HEK293T (cell line): ENCODE data around the gene TTLL11.

Source experiments
- CTCF ChIA-PET: fragments of 350-600 bp; formaldehyde crosslinking; extraction: SDS; loops from one replicate; lab custom pipeline; 2021; ENCODE audit warnings: antibody characterized with exemption, inconsistent platforms; lab: Yijun Ruan, JAX
- POLR2A ChIA-PET: fragments of 350-600 bp; formaldehyde crosslinking; extraction: SDS; loops from one replicate; lab custom pipeline; 2020; ENCODE audit warnings: antibody characterized with exemption, inconsistent platforms; lab: Yijun Ruan, JAX
- DNase-seq: peaks from one replicate; pipeline ENCODE4 v3.0.0; 2012; ENCODE audit warnings: mixed read lengths; ENCODE audit errors: extremely low spot score
- ARNT ChIP-seq: fragments of 450-650 bp; IDR thresholded peaks from 2 replicates; pipeline ENCODE4 v1.6.1; 2017; ENCODE audit warnings: mild to moderate bottlenecking
- BHLHE40 ChIP-seq: fragments of 450-650 bp; IDR thresholded peaks from 2 replicates; pipeline ENCODE4 v1.6.1; 2016; ENCODE audit warnings: mild to moderate bottlenecking, moderate library complexity, borderline replicate concordance
- CTBP1 ChIP-seq: fragments of 450-650 bp; IDR thresholded peaks from 2 replicates; pipeline ENCODE4 v1.6.1; 2016; ENCODE audit warnings: borderline replicate concordance
- ELF4 ChIP-seq: fragments of 450-650 bp; IDR thresholded peaks from 2 replicates; pipeline ENCODE4 v1.6.1; 2017; ENCODE audit warnings: antibody characterized with exemption
- FOXA1 ChIP-seq: fragments of 450-650 bp; IDR thresholded peaks from 2 replicates; pipeline ENCODE4 v1.6.1; 2016; ENCODE audit warnings: mild to moderate bottlenecking
- FOXK2 ChIP-seq: fragments of 450-650 bp; IDR thresholded peaks from 2 replicates; pipeline ENCODE4 v1.6.1; 2016; ENCODE audit warnings: mild to moderate bottlenecking
- FOXM1 ChIP-seq: fragments of 450-650 bp; IDR thresholded peaks from 2 replicates; pipeline ENCODE4 v1.6.1; 2017; ENCODE audit warnings: mild to moderate bottlenecking, borderline replicate concordance
- HDGF ChIP-seq: fragments of 450-650 bp; IDR thresholded peaks from 2 replicates; pipeline ENCODE4 v1.6.1; 2017; ENCODE audit warnings: antibody characterized with exemption, borderline replicate concordance
- L3MBTL2 ChIP-seq: fragments of 450-650 bp; conservative IDR thresholded peaks from 2 replicates; pipeline ENCODE4 v1.6.1; 2016; ENCODE audit warnings: mild to moderate bottlenecking
- LEF1 ChIP-seq: fragments of 450-650 bp; IDR thresholded peaks from 2 replicates; pipeline ENCODE4 v1.6.1; 2017; ENCODE audit warnings: mild to moderate bottlenecking, borderline replicate concordance
- NFRKB ChIP-seq: fragments of 450-650 bp; IDR thresholded peaks from 2 replicates; pipeline ENCODE4 v1.6.1; 2016; ENCODE audit warnings: mild to moderate bottlenecking, moderate library complexity
- SP1 ChIP-seq: fragments of 450-650 bp; IDR thresholded peaks from 2 replicates; pipeline ENCODE4 v1.6.1; 2017
- SUZ12 ChIP-seq: fragments of 450-650 bp; IDR thresholded peaks from 2 replicates; pipeline ENCODE4 v1.6.1; 2016; ENCODE audit warnings: mild to moderate bottlenecking
- TARDBP ChIP-seq: fragments of 450-650 bp; IDR thresholded peaks from 2 replicates; pipeline ENCODE4 v1.6.1; 2016
- ZNF384 ChIP-seq: fragments of 450-650 bp; IDR thresholded peaks from 2 replicates; pipeline ENCODE4 v1.6.1; 2016
- TF ChIP-seq, protein P1 (sequence below): fragments of 450-650 bp; IDR thresholded peaks from 2 replicates; pipeline ENCODE4 v1.6.1; 2016

Gene TTLL11

DNA sequence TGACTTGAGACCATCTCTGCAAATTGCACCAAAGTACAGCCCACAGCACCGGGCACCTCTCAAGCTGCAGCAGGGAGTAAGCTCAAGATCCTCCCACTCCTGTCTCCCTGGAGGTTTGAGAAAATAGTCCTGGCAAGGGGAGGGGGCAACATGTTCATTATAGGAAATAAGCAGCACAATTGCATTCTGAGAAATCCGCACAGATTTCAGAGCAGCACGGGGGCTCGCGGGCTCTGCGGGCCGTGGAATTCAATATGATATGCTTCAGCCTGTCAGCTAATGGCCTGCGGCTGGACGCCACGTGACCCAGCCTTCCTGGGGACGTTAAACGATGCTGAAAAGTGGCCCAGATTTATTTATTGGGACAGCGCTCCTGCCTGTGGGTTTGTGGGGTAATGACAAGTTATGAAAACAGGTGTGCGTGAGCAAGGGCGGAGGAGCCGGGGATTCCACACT is 285.3 kb downstream of the TTLL11 start:
- ChIA-PET POLR2A (no interaction called here), CTCF (no interaction called here)
- TF ChIP-seq TARDBP, result no peak
- no peak for TF ChIP-seq CTBP1
- no peak for TF ChIP-seq ARNT
- no peak for TF ChIP-seq HDGF
- no peak for TF ChIP-seq LEF1
- TF ChIP-seq FOXA1, result no peak
- no peak for TF ChIP-seq NFRKB
- TF ChIP-seq L3MBTL2, result no peak
- TF ChIP-seq ELF4, result no peak
- TF ChIP-seq, protein P1, sequence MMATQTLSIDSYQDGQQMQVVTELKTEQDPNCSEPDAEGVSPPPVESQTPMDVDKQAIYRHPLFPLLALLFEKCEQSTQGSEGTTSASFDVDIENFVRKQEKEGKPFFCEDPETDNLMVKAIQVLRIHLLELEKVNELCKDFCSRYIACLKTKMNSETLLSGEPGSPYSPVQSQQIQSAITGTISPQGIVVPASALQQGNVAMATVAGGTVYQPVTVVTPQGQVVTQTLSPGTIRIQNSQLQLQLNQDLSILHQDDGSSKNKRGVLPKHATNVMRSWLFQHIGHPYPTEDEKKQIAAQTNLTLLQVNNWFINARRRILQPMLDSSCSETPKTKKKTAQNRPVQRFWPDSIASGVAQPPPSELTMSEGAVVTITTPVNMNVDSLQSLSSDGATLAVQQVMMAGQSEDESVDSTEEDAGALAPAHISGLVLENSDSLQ, result no peak
- no peak for TF ChIP-seq FOXK2
- TF ChIP-seq BHLHE40, result no peak
- no peak for TF ChIP-seq SP1
- no peak for TF ChIP-seq FOXM1
- no peak for DNase-seq

DNA sequence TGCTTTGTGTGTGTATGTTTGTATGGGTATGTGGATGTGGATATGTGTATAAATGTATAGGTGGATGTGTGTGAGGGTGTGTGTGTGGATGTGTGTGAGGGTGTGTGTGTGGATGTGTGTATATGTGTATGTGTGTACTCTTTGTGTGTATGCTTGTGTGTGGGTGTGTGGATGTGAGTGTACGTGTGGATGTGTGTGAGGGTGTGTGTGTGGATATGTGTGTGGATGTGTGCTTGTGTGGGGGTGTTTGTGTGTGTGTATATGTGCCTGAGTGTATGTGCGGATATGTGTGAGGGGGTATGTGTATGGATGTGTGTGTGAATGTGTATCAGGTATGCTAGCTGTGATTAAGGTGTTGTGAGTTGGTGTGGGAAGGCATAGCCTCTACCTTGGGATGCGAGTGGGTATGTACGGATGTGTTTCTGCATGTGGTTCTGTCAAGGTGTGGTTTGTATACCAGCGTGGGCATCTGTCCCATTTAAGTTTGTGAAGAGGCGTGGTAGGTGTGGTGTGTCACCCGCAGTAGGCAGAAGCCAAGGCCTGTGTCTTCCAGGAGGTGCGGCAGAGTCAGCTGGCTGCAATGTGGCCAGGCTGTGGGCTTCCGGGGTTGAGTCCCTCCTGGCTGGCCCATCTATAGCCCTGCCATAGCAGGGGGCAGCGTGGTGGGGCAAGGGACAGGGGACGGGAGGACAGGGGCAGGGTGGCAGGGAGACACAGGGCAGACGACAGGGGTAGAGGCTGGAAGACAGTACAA is 285.9 kb downstream of the TTLL11 start:
- no peak for TF ChIP-seq ZNF384
- TF ChIP-seq ELF4, result no peak
- TF ChIP-seq, protein P1, result no peak
- no peak for TF ChIP-seq CTBP1
- no peak for TF ChIP-seq L3MBTL2
- no peak for TF ChIP-seq FOXA1
- TF ChIP-seq SP1, result no peak
- TF ChIP-seq FOXM1, result no peak
- no peak for TF ChIP-seq SUZ12
- TF ChIP-seq FOXK2, result no peak
- no peak for TF ChIP-seq LEF1
- TF ChIP-seq BHLHE40, result no peak
- no peak for TF ChIP-seq HDGF
- TF ChIP-seq TARDBP, result no peak
- TF ChIP-seq ARNT, result no peak
- no peak for TF ChIP-seq NFRKB
- ChIA-PET CTCF (no interaction called here), POLR2A (no interaction called here)
- no peak for DNase-seq

DNA sequence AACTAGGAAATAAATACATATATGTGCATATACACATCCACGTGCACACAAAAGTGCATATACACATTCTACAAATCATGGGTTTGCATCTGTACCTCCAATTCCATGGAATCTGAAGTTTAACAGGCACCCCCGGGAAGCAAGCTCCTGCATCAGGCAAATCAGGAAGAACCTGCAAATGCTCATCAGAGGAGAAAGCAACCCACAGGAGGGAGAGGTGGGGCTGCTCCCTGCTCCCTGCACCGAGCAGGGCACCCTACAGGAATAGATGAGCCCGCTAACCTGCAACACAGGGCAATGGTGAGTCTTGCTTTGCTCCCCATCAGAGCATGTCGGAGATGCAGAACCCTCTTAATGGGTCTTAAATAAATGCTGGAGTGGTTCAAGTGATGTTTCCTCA is 290.4 kb downstream of the TTLL11 start:
- TF ChIP-seq FOXA1 (no peak), ARNT (no peak), SP1 (no peak), SUZ12 (no peak), ZNF384 (no peak), ELF4 (no peak), FOXK2 (no peak), TARDBP (no peak), CTBP1 (no peak), BHLHE40 (no peak), FOXM1 (no peak), NFRKB (no peak), LEF1 (no peak), L3MBTL2 (no peak)
- TF ChIP-seq, protein P1, result no peak
- ChIA-PET POLR2A (no interaction called here), CTCF (no interaction called here)
- no peak for DNase-seq

DNA sequence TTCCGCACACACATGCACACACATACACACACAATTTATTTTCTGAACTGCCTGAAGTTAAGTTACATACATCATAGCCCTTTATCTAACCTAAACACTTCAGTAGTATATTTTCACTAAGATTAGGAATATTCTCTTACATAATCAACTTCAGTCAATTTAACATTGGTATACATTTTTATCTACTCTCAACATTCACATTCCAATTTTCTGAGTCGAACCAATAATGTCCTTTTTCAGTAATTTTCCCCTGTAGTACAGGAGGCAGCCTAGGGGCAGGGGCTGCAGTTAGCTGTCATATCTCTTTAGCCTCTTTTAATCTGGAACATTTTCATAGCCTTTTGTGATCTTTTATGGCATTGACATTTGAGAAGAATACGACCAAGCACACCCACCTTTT is 291.5 kb downstream of the TTLL11 start:
- ChIA-PET POLR2A (no interaction called here), CTCF (no interaction called here)
- no peak for TF ChIP-seq ARNT
- TF ChIP-seq NFRKB, result no peak
- TF ChIP-seq, protein P1, result no peak
- TF ChIP-seq ELF4, result no peak
- no peak for TF ChIP-seq BHLHE40
- no peak for TF ChIP-seq HDGF
- no peak for TF ChIP-seq FOXM1
- DNase-seq, result no peak

DNA sequence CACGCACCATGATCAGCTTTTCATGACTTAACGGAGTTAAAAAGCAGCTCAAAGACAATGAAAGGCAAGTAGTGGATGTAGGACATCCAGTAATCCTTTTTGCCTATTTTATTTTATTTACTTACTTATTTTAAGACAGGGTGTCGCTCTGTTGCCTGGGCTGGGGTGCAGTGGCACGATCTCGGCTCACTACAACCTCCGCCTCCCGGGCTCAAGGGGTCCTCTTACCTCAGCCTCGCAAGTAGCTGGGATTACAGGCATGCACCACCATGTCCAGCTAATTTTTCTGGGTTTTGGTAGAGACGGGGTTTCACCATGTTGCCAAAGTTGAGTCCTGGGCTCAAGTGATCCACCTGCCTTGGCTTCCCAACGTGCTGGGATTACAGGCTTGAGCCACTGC is 292.7 kb downstream of the TTLL11 start:
- TF ChIP-seq ARNT (no peak), TARDBP (no peak), SUZ12 (no peak), NFRKB (no peak), ELF4 (no peak), FOXM1 (no peak), LEF1 (no peak), FOXA1 (no peak), BHLHE40 (no peak), CTBP1 (no peak), SP1 (no peak), FOXK2 (no peak), HDGF (no peak), ZNF384 (no peak), L3MBTL2 (no peak)
- TF ChIP-seq, protein P1, result no peak
- POLR2A ChIA-PET, result no interaction called here
- DNase-seq, result no peak
- CTCF ChIA-PET, result no interaction called here
